Measurements from ENCODE around the gene GLB1L2. TPM values are rescaled to one million over a fixed set of nuclear protein-coding genes. Genes with fewer than 3 reads are reported as not detected.
"Not testable (repeated sequence)": the region's sequence is repeated elsewhere in the genome, so short reads cannot be mapped to it uniquely, and the experiment has no call there.

Gene GLB1L2
- total RNA-seq (2012; rRNA removed) = 0.76 and 1.3 TPM in 2 replicates

GRCh38 chr11:134331354-134332188 lies at the start of gene GLB1L2:
TSS of gene GLB1L2 (plus strand) at chr11:134331988. CDS start at chr11:134332062, 74 bp downstream.
- Histone ChIP-seq H3K9ac (ENCODE audit: low read depth, low read length) (no peak within 1 kb of the TSS), H3K27me3 (ENCODE audit: control insufficient read depth, insufficient read depth, low read length) (peaks cover 27% of the 10 kb centered on the region)

GRCh38 chr11:134282121-134283045 lies 49.4 kb upstream of the GLB1L2 start:
- Histone ChIP-seq H3K9me3 (replicated peaks; ENCODE audit: low read length) (no peaks in the 10 kb centered on the region), H3K9ac (ENCODE audit: low read depth, low read length) (no peak overlapping the region), H3K27me3 (ENCODE audit: control insufficient read depth, insufficient read depth, low read length) (peaks cover 21% of the 10 kb centered on the region), H3K4me1 (ENCODE audit: control insufficient read depth, insufficient read depth, low read length) (no peaks in the 10 kb centered on the region), H3K4me3 (ENCODE audit: low read length) (no peak overlapping the region), H3K4me2 (ENCODE audit: low read length) (no peak overlapping the region), H3K36me3 (ENCODE audit: insufficient read depth, low read length) (no peaks in the 10 kb centered on the region)

More at GRCh38 chr11:134331354-134332188, at the start of gene GLB1L2:
- Histone ChIP-seq H3K4me2 (ENCODE audit: low read length) (peak within 1 kb of the TSS; percentile 74), H3K36me3 (ENCODE audit: insufficient read depth, low read length) (no peaks in the 10 kb centered on the region), H3K4me3 (ENCODE audit: low read length) (peak within 1 kb of the TSS; percentile 47), H3K9me3 (replicated peaks; ENCODE audit: low read length) (no peaks in the 10 kb centered on the region), H3K4me1 (ENCODE audit: control insufficient read depth, insufficient read depth, low read length) (peaks cover 4% of the 10 kb centered on the region)

GRCh38 chr11:134283461-134284230 lies 48.1 kb upstream of the GLB1L2 start:
- H3K4me2 ChIP-seq (ENCODE audit: low read length) = no peak overlapping the region
- H3K9ac ChIP-seq (ENCODE audit: low read depth, low read length) = no peak overlapping the region
- H3K9me3 ChIP-seq (replicated peaks; ENCODE audit: low read length) = no peaks in the 10 kb centered on the region
- no peaks in the 10 kb centered on the region for H3K4me1 ChIP-seq (ENCODE audit: control insufficient read depth, insufficient read depth, low read length)
- H3K36me3 ChIP-seq (ENCODE audit: insufficient read depth, low read length) = no peaks in the 10 kb centered on the region
- H3K27me3 ChIP-seq (ENCODE audit: control insufficient read depth, insufficient read depth, low read length) = peaks cover 8% of the 10 kb centered on the region
- no peak overlapping the region for H3K4me3 ChIP-seq (ENCODE audit: low read length)

GRCh38 chr11:134284349-134284748 lies 47.4 kb upstream of the GLB1L2 start:
- H3K4me1 ChIP-seq (ENCODE audit: control insufficient read depth, insufficient read depth, low read length); H3K9ac ChIP-seq (ENCODE audit: low read depth, low read length); H3K4me3 ChIP-seq (ENCODE audit: low read length); H3K4me2 ChIP-seq (ENCODE audit: low read length); H3K9me3 ChIP-seq (replicated peaks; ENCODE audit: low read length); H3K36me3 ChIP-seq (ENCODE audit: insufficient read depth, low read length); H3K27me3 ChIP-seq (ENCODE audit: control insufficient read depth, insufficient read depth, low read length): not testable (repeated sequence)

- Histone ChIP-seq H3K4me1 (ENCODE audit: control insufficient read depth, insufficient read depth, low read length) (no peaks in the 10 kb centered on the region), H3K27me3 (ENCODE audit: control insufficient read depth, insufficient read depth, low read length) (no peaks in the 10 kb centered on the region), H3K9ac (ENCODE audit: low read depth, low read length) (no peak overlapping the region), H3K4me3 (ENCODE audit: low read length) (no peak overlapping the region), H3K36me3 (ENCODE audit: insufficient read depth, low read length) (no peaks in the 10 kb centered on the region), H3K9me3 (replicated peaks; ENCODE audit: low read length) (no peaks in the 10 kb centered on the region), H3K4me2 (ENCODE audit: low read length) (no peak overlapping the region)
These were observed 44.2 kb upstream of the GLB1L2 start for GRCh38 chr11:134287561-134287960.

GRCh38 chr11:134288486-134288885 lies 43.3 kb upstream of the GLB1L2 start:
- Histone ChIP-seq H3K4me1 (ENCODE audit: control insufficient read depth, insufficient read depth, low read length) (no peaks in the 10 kb centered on the region), H3K4me2 (ENCODE audit: low read length) (no peak overlapping the region), H3K36me3 (ENCODE audit: insufficient read depth, low read length) (no peaks in the 10 kb centered on the region), H3K9me3 (replicated peaks; ENCODE audit: low read length) (no peaks in the 10 kb centered on the region), H3K9ac (ENCODE audit: low read depth, low read length) (no peak overlapping the region), H3K27me3 (ENCODE audit: control insufficient read depth, insufficient read depth, low read length) (no peaks in the 10 kb centered on the region), H3K4me3 (ENCODE audit: low read length) (no peak overlapping the region)

GRCh38 chr11:134289167-134289566 lies 42.6 kb upstream of the GLB1L2 start:
- H3K36me3 ChIP-seq (ENCODE audit: insufficient read depth, low read length) = no peaks in the 10 kb centered on the region
- no peaks in the 10 kb centered on the region for H3K9me3 ChIP-seq (replicated peaks; ENCODE audit: low read length)
- H3K4me3 ChIP-seq (ENCODE audit: low read length) = no peak overlapping the region
- no peaks in the 10 kb centered on the region for H3K4me1 ChIP-seq (ENCODE audit: control insufficient read depth, insufficient read depth, low read length)
- H3K4me2 ChIP-seq (ENCODE audit: low read length) = no peak overlapping the region
- H3K9ac ChIP-seq (ENCODE audit: low read depth, low read length) = no peak overlapping the region
- H3K27me3 ChIP-seq (ENCODE audit: control insufficient read depth, insufficient read depth, low read length) = no peaks in the 10 kb centered on the region

- H3K9ac ChIP-seq (ENCODE audit: low read depth, low read length) = no peak overlapping the region
- H3K36me3 ChIP-seq (ENCODE audit: insufficient read depth, low read length) = no peaks in the 10 kb centered on the region
- H3K4me3 ChIP-seq (ENCODE audit: low read length) = no peak overlapping the region
- H3K4me2 ChIP-seq (ENCODE audit: low read length) = no peak overlapping the region
- H3K27me3 ChIP-seq (ENCODE audit: control insufficient read depth, insufficient read depth, low read length) = no peaks in the 10 kb centered on the region
- H3K9me3 ChIP-seq (replicated peaks; ENCODE audit: low read length) = no peaks in the 10 kb centered on the region
- H3K4me1 ChIP-seq (ENCODE audit: control insufficient read depth, insufficient read depth, low read length) = no peaks in the 10 kb centered on the region
These were observed 42.0 kb upstream of the GLB1L2 start for GRCh38 chr11:134289789-134290188.

GRCh38 chr11:134290646-134291045 lies 41.1 kb upstream of the GLB1L2 start:
- H3K36me3 ChIP-seq (ENCODE audit: insufficient read depth, low read length) = no peaks in the 10 kb centered on the region
- no peaks in the 10 kb centered on the region for H3K4me1 ChIP-seq (ENCODE audit: control insufficient read depth, insufficient read depth, low read length)
- H3K9me3 ChIP-seq (replicated peaks; ENCODE audit: low read length) = no peaks in the 10 kb centered on the region
- H3K27me3 ChIP-seq (ENCODE audit: control insufficient read depth, insufficient read depth, low read length) = no peaks in the 10 kb centered on the region
- no peak overlapping the region for H3K4me3 ChIP-seq (ENCODE audit: low read length)
- H3K9ac ChIP-seq (ENCODE audit: low read depth, low read length) = no peak overlapping the region
- H3K4me2 ChIP-seq (ENCODE audit: low read length) = no peak overlapping the region

GRCh38 chr11:134291196-134291595 lies 40.6 kb upstream of the GLB1L2 start:
- Histone ChIP-seq H3K36me3 (ENCODE audit: insufficient read depth, low read length) (no peaks in the 10 kb centered on the region), H3K4me3 (ENCODE audit: low read length) (no peak overlapping the region), H3K27me3 (ENCODE audit: control insufficient read depth, insufficient read depth, low read length) (no peaks in the 10 kb centered on the region), H3K9me3 (replicated peaks; ENCODE audit: low read length) (no peaks in the 10 kb centered on the region), H3K4me2 (ENCODE audit: low read length) (no peak overlapping the region), H3K4me1 (ENCODE audit: control insufficient read depth, insufficient read depth, low read length) (no peaks in the 10 kb centered on the region), H3K9ac (ENCODE audit: low read depth, low read length) (no peak overlapping the region)

GRCh38 chr11:134292661-134293060 lies 39.1 kb upstream of the GLB1L2 start:
- Histone ChIP-seq H3K9me3 (replicated peaks; ENCODE audit: low read length) (no peaks in the 10 kb centered on the region), H3K36me3 (ENCODE audit: insufficient read depth, low read length) (no peaks in the 10 kb centered on the region), H3K4me3 (ENCODE audit: low read length) (no peak overlapping the region), H3K9ac (ENCODE audit: low read depth, low read length) (no peak overlapping the region), H3K4me1 (ENCODE audit: control insufficient read depth, insufficient read depth, low read length) (no peaks in the 10 kb centered on the region), H3K4me2 (ENCODE audit: low read length) (no peak overlapping the region), H3K27me3 (ENCODE audit: control insufficient read depth, insufficient read depth, low read length) (no peaks in the 10 kb centered on the region)
